Stimulated activated naive B cell treated with anti-CD40 and anti-IgM and Interleukin-4, amounts not matched to agents 10 μg/mL and 1 μg/mL and 100 μg/mL, for 72 hours (primary cell): ENCODE measurements around the gene RNU1-2.
"Not testable (repeated sequence)": the region's sequence is repeated elsewhere in the genome, so short reads cannot be mapped to it uniquely, and the experiment has no call there.

Source experiments
- ATAC-seq, 2 donors: fragments of 150-1000 bp; cut with Tn5 transposase; replicated peaks; 2 replicates each; pipeline ENCODE4 v1.10.0; 2021; ENCODE audit warnings: moderate library complexity in 1 of 2
- DNase-seq: peaks from one replicate; pipeline ENCODE4 v3.0.0; 2021
- H3K27ac Mint-ChIP-seq: one replicate; pipeline ENCODE4 v1.8.0; 2022; ENCODE audit warnings: mild to moderate bottlenecking, mixed read lengths
- H3K27me3 Mint-ChIP-seq, 2 donors: one replicate each; pipeline ENCODE4 v1.8.0; 2022; ENCODE audit warnings: mixed read lengths in 2 of 2
- H3K36me3 Mint-ChIP-seq, 2 donors: one replicate each; pipeline ENCODE4 v1.8.0; 2022; ENCODE audit warnings: mixed read lengths in 2 of 2, mild to moderate bottlenecking in 1 of 2
- H3K4me1 Mint-ChIP-seq, 2 donors: one replicate each; pipeline ENCODE4 v1.8.0; 2022; ENCODE audit warnings: mixed read lengths in 2 of 2, mild to moderate bottlenecking in 1 of 2
- H3K4me3 Mint-ChIP-seq, 2 donors: one replicate each; pipeline ENCODE4 v1.8.0; 2022; ENCODE audit warnings: mild to moderate bottlenecking in 2 of 2, mixed read lengths in 2 of 2, moderate library complexity in 1 of 2
- H3K9me3 Mint-ChIP-seq, 2 donors: one replicate each; pipeline ENCODE4 v1.8.0; 2022; ENCODE audit warnings: mixed read lengths in 2 of 2, mild to moderate bottlenecking in 1 of 2

RNU1-2 gene

DNA sequence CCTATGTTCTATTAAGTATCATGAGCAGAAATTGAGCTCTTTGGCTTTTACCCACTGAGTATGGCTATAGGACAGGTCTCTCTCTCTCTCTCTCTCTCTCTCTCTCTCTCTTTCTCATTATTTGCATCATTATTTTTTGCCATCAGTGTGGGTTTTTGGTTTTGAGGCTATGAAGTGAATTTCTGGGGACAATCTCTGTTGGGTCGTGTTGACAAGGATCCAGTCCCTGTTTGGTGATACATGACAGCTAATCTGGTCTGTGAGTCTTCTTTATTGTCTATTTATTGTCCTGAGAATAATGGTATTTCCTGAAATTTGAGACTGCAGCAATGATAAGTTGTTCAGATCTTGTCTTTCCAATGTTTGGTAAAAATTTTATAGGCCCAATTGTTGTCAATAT is 1.9 kb downstream of the RNU1-2 start:
- H3K27ac Mint-ChIP-seq = peak overlapping the region; percentile 100
- ATAC-seq, DNase-seq, H3K27me3 Mint-ChIP-seq, H3K9me3 Mint-ChIP-seq: not testable (repeated sequence)
- H3K36me3 Mint-ChIP-seq = peaks cover 4 to 22% of the 10 kb centered on the region in 2 donors
- H3K4me3 Mint-ChIP-seq = peak overlapping the region; percentile 3 to 68
- peaks cover 37 to 41% of the 10 kb centered on the region in 2 donors for H3K4me1 Mint-ChIP-seq

DNA sequence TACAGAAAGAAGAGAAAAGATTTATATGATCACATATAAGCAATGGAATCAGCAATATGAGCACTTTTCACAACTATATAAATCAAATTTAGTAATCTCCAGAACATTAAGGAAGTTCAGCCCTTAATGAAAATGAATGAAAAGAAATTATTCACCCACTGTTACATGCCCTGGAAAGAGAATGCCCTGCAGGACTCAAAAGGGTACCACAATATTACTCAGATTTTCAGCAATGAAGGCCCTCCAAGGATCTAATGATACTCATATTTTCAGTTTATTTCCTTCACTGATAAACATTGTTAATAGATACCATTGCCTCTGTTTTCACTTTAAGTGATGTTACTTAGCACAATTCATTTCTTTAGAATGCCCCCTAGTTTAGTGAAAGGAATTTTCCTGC is 2.5 kb downstream of the RNU1-2 start:
- not testable (repeated sequence) for DNase-seq, ATAC-seq, H3K27ac Mint-ChIP-seq, H3K4me3 Mint-ChIP-seq, H3K9me3 Mint-ChIP-seq, H3K27me3 Mint-ChIP-seq
- Mint-ChIP-seq H3K36me3 (peaks cover 4 to 22% of the 10 kb centered on the region in 2 donors), H3K4me1 (peaks cover 40 to 41% of the 10 kb centered on the region in 2 donors)

DNA sequence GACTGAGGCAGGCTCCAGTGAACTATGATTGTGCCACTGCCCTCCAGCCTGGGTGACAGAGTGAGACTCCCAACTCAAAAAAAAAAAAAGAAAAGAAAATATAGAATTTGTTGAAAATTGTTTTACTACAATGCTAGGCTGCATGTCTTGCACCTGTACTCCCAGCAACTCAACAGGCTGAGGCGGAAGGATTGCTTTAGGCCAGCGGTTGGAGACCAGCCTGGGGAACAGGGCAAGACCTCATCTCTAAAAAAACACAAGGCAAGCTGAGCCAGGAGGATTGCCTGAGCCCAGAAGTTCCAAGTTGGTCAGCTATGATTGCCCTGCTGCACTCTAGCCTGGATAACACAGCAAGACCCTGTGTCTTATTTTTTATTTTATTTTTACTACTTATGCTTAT is 3.2 kb downstream of the RNU1-2 start:
- H3K4me1 Mint-ChIP-seq = peaks cover 43 to 47% of the 10 kb centered on the region in 2 donors
- H3K27me3 Mint-ChIP-seq, H3K9me3 Mint-ChIP-seq, DNase-seq, ATAC-seq, H3K4me3 Mint-ChIP-seq: not testable (repeated sequence)
- peak overlapping the region; percentile 51 for H3K27ac Mint-ChIP-seq
- peaks cover 4 to 22% of the 10 kb centered on the region in 2 donors for H3K36me3 Mint-ChIP-seq

DNA sequence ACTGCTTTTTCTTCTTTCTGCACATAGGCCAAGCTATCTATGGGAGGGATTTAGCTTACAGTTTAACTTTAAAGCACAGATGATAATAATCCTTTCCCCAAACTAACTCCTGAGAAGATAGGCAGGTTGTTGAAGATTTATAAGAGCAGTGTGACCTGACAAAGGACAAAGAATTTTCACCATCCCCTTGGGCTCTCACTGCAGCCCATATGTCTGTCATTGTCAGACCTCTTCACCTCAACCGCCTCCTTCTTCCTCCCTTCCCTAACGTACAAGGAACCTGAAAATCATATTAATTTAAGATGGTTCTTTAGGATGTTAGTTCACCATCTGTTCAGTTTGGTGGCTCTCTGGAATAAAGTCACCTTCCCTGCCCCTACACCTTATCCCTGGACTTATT is 5.0 kb downstream of the RNU1-2 start:
- no peak overlapping the region for H3K4me3 Mint-ChIP-seq

DNA sequence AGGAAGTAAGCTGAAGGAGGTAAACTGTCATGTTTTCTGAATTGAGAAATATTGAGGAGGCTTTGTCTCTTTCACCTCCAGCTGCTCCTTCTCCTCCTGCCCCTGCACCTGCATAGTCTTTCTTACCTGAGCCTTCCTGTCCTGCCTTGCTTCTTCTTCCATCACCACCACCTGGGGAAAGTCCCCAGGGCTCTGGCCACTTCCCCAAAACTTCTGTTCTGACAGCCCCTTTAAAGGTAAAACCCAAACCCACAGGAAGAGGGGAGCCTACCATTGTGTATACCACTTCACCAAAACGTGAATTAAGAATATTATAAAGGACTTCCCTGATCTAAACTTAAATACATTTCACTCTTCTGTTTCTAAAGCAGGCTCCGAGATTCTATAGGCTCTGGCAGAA is 5.6 kb downstream of the RNU1-2 start:
- not testable (repeated sequence) for ATAC-seq, H3K9me3 Mint-ChIP-seq, H3K27me3 Mint-ChIP-seq, H3K4me3 Mint-ChIP-seq
- Mint-ChIP-seq H3K4me1 (peaks cover 30 to 38% of the 10 kb centered on the region in 2 donors), H3K36me3 (peaks cover 4 to 11% of the 10 kb centered on the region in 2 donors), H3K27ac (peak overlapping the region; percentile 67)
- DNase-seq = peak; percentile 41

More for the DNA sequence above, 5.0 kb downstream of the RNU1-2 start:
- H3K4me1 Mint-ChIP-seq = peaks cover 35 to 44% of the 10 kb centered on the region in 2 donors
- no peak for ATAC-seq
- peak overlapping the region; percentile 72 for H3K27ac Mint-ChIP-seq
- H3K36me3 Mint-ChIP-seq = peaks cover 4 to 17% of the 10 kb centered on the region in 2 donors
- no peak for DNase-seq
- H3K27me3 Mint-ChIP-seq = peaks cover 0 to 3% of the 10 kb centered on the region in 2 donors
- no peaks in the 10 kb centered on the region for H3K9me3 Mint-ChIP-seq

DNA sequence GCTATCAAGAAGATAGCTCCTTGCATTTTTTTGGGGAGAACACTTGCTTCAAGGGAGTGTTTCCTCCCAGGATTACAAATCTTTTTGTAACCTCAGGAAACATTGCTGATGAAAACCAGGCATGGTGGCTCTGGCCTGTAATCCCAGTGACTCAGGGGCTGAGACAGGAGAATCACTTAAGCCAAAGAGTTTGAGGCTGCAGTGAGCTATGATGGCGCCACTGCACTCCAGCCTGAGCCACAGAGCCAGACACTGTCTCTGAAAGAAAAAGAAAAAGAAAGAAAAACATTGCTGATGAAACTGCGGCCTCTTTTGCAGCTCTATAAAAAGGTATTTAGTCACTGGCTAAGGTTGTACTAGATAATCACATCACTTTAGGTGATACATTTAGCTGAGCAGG is 7.3 kb downstream of the RNU1-2 start:
- H3K36me3 Mint-ChIP-seq = no peaks in the 10 kb centered on the region
- no peaks in the 10 kb centered on the region for H3K27me3 Mint-ChIP-seq
- H3K9me3 Mint-ChIP-seq = no peaks in the 10 kb centered on the region
- ATAC-seq (no peak), DNase-seq (no peak)
- H3K4me1 Mint-ChIP-seq = peaks cover 22 to 23% of the 10 kb centered on the region in 2 donors
- H3K27ac Mint-ChIP-seq = peak overlapping the region; percentile 2
- H3K4me3 Mint-ChIP-seq = peak overlapping the region; percentile 4 to 25

DNA sequence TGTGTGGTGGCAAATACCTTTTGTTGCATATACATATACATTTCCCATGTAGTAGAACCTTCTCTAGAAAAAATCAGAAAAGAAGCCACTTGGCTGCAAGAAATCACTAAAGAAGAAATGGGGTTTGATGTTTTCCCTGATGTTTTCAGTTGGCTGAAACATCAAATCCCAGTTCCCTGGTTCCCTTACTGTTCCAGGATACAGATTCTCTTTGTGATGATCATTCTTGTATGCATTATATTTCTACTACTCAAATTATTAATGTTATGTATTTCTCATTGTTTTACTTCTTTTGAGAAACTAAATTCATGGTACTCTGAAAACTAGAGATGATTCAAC is 7.6 kb downstream of the RNU1-2 start:
- ATAC-seq = no peak
- no peak for DNase-seq
- Mint-ChIP-seq H3K9me3 (no peaks in the 10 kb centered on the region), H3K27me3 (no peaks in the 10 kb centered on the region), H3K27ac (no peak overlapping the region), H3K4me3 (no peak overlapping the region), H3K4me1 (peaks cover 22 to 23% of the 10 kb centered on the region in 2 donors), H3K36me3 (no peaks in the 10 kb centered on the region)

DNA sequence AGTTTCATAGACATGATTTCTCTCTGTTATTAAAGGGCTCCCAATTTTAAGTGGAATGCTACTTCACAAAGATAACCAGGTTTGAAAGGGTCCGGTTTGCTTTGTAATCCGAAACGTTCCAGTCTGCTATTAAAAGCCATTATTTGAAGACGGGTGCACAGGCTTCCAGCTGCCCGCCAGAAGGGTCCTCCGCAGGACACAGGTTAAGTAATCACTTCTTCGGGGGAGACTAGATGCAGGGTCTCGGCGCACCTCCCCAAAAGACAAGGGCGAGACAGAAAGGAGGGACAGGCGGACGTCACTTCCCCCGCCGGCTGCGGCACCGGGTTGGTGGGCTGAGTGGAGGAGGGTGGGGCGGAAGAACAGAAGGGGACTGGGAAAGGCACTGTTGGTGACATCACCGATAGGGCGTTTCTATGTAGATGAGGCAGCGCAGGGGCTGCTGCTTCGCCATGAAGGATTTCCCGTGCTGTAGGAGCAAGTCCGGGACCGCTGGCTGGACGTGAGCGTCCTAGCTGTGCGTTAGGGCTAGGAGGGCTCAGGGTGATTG is 8.9 kb downstream of the RNU1-2 start:
- ATAC-seq (peak; percentile 89 to 93), DNase-seq (peak; percentile 99)
- H3K4me3 Mint-ChIP-seq = no peak overlapping the region
- H3K4me1 Mint-ChIP-seq = peaks cover 22 to 24% of the 10 kb centered on the region in 2 donors
- no peaks in the 10 kb centered on the region for H3K9me3 Mint-ChIP-seq
- H3K36me3 Mint-ChIP-seq = no peaks in the 10 kb centered on the region
- H3K27ac Mint-ChIP-seq = no peak overlapping the region
- no peaks in the 10 kb centered on the region for H3K27me3 Mint-ChIP-seq

DNA sequence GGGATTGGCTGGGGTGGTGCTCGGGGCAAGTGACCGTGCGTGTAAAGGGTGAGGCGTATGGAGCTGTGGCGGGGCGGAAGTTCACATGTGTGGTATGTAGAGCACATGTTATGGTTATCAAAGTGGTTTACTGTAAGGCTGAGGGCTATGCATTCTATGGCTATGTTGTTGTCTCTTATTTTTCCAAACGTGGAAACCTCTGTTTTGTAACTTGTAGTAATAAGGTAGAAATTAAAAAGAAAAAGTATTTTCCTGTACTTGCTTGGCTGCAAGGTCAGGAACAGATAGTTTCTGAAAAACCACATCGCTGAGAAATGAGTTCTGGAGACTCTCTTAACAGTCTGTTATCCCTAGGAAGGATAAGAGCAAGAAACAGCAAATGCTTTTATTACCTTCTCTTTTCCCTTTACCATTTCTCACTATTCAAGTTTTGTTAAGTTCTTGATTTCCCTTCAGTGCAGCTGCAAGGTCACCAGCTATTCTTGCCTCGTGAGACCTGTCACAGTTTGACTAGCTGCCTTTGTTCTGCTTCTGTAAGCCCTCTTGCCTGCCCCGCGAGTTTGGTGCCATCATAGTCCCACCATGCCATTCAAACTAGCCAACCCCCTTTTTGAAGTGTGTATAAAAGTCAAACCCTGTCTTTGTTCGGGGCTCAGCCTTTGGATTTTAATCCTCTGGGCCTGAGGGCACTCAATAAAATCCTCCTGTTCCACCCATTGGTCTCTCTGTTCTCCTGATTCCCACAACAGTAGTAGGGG is 9.5 kb downstream of the RNU1-2 start:
- no peak overlapping the region for H3K4me3 Mint-ChIP-seq
- ATAC-seq (peak; percentile 72 to 79), DNase-seq (peak; percentile 82)
- no peak overlapping the region for H3K27ac Mint-ChIP-seq
- no peaks in the 10 kb centered on the region for H3K9me3 Mint-ChIP-seq
- H3K36me3 Mint-ChIP-seq = no peaks in the 10 kb centered on the region
- no peaks in the 10 kb centered on the region for H3K27me3 Mint-ChIP-seq
- H3K4me1 Mint-ChIP-seq = peaks cover 24 to 31% of the 10 kb centered on the region in 2 donors

DNA sequence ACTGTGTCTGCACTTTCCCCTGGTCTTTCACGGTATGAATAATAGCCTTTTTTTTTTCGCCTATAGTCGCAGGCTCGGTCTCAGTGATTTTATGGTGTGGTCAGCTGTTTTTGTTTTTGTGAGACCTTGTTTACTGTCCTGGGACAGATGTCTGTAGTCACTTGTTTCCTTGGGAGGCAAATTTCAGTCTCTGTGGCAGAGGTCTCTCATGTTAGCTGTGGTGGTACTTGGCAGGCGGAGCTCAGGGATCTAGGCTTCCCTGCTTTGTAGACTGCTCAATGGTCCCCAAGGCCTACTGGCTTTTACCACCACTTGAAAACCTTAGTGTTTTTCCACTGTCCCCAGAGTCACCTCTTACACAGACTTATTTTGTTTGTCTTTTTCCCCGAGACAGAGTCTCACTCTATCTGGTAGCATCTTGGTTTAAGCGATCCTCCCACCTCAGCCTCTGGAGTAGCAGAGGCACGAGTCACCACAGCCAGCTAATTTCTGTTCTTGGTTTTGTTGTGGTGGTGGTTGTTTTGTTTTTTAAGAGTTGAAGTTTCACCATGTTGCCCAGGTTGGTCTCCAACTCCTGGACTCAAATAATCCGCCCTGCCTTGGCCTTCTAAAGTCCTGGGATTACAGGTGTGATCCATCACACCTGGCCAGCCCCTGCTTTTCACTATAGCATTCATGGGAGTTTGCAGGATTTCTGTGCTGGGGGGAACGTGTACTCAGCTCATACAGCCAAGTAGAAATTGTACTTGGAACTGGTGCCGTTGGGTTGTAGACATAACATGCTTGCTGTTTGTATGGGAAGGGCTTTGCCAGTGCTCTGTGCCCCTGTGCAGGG is 10.3 kb downstream of the RNU1-2 start:
- ATAC-seq (no peak), DNase-seq (no peak)
- Mint-ChIP-seq H3K36me3 (no peaks in the 10 kb centered on the region), H3K9me3 (no peaks in the 10 kb centered on the region), H3K27ac (no peak overlapping the region), H3K4me1 (peaks cover 20 to 26% of the 10 kb centered on the region in 2 donors), H3K4me3 (no peak overlapping the region), H3K27me3 (no peaks in the 10 kb centered on the region)

DNA sequence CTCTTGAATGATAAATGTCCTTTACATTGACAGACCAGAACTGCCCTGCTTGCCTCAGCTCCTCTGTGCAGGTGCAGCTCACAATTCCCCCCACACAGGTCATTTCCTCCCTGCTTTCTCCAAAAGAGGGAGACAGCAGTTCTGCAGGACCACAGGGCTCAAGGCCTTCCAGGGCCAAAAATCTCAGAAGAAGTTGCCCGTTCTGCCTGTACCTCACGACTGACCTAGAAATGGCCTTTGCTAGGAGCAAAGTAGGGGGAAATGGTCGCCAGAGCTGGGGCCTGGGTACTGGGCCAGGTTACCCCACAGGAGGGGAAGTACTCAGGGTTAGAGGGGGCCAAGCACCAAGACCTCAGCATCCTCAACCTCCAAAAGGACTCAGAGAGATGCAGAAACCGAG is 11.1 kb downstream of the RNU1-2 start:
- DNase-seq (no peak), ATAC-seq (no peak)
- Mint-ChIP-seq H3K4me3 (peak overlapping the region in 1 of 2 donors; percentile 14), H3K9me3 (no peaks in the 10 kb centered on the region), H3K36me3 (no peaks in the 10 kb centered on the region), H3K27ac (no peak overlapping the region), H3K4me1 (peaks cover 15 to 22% of the 10 kb centered on the region in 2 donors), H3K27me3 (no peaks in the 10 kb centered on the region)

DNA sequence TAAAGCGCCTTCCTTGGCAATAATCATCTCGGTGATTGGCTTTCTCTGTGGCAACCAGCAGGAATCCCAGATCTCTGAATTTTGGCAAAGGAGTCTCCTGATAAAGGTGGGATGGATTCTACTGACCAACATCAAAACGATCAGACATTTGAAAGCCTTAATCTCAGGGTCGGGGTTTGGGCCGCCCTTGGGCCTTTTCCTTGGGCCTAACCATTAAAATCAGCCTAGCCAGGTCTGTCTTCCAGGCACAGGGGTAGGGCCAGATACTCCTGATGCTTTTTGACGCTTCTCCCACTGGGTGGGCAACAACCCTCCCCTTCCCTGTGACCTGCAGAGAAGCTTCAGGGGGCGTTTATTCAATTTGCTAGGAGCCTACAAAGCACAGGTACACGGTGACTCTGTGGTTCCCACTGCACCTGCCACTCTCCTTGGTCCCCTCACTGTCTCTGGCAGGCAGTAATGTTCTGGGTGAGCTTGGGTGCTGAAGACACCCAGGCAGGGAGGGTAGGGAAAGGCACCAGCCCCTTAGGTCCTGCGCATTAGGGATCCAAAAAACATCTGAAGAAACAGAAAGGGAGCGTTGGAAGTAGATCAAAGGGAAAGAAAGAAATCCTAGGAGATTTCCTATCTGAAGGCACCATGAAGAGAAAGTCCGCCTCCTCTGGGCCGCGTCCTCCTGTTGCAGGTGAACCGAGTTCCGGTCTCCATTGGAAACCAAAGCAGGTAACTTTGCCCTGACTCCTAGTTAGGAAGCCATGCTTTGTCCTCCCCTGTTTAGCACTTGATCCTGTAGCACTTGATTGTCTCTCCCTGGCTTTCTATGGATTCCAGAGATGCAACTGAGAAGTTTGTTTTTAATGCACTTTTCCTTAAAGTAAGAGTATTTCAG is 12.3 kb downstream of the RNU1-2 start:
- Mint-ChIP-seq H3K9me3 (no peaks in the 10 kb centered on the region), H3K4me3 (no peak overlapping the region), H3K36me3 (no peaks in the 10 kb centered on the region), H3K4me1 (peaks cover 20 to 29% of the 10 kb centered on the region in 2 donors), H3K27me3 (no peaks in the 10 kb centered on the region), H3K27ac (peak overlapping the region; percentile 14)
- DNase-seq = no peak
- no peak for ATAC-seq

DNA sequence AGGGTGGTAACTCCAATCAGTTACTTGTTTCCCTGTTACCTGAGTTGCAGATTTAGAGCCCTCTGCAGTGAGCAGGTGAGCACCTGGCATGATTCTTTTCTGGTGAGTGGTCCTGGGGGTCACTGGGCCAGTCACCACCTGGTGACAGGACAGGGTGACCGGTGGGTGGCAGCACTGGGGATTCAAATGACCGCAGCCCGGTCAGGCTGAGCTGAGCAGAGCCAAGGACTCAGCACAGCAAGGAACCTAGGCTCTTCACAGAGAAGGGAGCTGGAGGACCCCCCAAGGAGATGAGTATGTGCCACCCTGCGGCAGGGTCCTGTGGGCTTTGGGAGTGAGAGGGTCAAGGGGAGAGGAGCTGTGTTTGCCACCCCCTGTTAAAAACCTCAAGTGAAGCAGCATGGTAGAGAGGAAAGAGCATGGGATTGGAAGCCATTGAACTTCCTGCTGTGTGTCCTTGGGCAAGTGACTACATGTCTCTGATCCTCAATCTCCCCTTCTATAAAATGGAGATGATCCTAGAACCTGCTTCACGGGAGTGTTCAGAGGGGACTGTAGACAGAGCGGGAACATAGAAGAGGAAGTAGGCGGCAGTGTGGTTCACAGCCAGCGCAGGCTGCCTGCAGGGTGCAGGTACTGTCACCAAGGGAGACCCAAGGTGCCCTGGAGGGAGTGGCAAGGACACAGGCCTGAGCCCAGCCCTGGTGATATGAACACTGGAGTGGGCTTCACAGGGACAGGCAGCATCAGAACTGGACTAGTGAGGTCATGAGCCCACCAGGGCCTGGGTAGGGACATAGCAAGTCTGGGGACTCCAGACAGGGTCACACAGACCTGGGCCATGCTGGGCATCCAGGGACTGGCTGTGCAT is 16.3 kb downstream of the RNU1-2 start:
- peak; percentile 0 to 6 for ATAC-seq
- H3K9me3 Mint-ChIP-seq, H3K4me3 Mint-ChIP-seq, DNase-seq, H3K36me3 Mint-ChIP-seq, H3K27me3 Mint-ChIP-seq: not testable (repeated sequence)
- Mint-ChIP-seq H3K27ac (peak overlapping the region; percentile 70), H3K4me1 (peaks cover 36 to 40% of the 10 kb centered on the region in 2 donors)
